NCI-H748 (cell line): ENCODE measurements around the gene ASXL2.
"Not testable (repeated sequence)": the region's sequence is repeated elsewhere in the genome, so short reads cannot be mapped to it uniquely, and the experiment has no call there.

Experiments
- DNase-seq: peaks from one replicate; lab custom pipeline; 2025; ENCODE audit not compliant: unreplicated experiment; lab: John Stamatoyannopoulos, UW

The ASXL2 gene

DNA sequence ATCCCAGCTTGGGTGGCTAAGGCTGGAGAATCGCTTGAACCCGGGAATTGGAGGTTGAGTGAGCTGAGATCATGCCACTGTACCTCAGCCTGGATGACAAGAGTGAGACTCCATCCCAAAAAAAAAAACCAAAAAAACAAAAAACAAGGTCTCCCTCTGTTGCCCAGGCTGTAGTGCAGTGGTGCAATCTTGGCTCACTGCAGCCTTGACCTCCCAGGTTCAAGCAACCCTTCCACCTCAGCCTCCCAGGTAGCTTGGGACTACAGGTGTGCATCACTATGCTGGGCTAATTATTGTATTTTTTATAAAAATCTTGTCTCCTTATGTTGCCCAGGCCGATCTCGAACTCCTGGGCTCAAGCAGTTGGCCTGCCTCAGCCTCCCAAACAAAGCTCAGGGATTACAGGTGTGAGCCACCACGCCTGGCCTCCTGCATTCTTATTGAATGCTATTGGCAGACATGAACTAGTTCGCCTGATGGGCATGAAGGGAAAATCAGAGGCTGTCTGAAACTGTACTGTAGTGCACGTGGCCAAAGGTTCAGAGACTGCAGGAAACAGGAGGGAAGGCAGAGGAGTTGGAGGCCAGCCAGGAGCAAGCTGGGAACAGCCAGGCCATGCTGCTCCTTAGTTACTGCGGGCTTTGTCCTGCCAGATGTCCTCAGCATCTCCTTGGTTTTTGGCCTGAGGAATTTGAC is 16.0 kb upstream of the ASXL2 start:
- no peak for DNase-seq

DNA sequence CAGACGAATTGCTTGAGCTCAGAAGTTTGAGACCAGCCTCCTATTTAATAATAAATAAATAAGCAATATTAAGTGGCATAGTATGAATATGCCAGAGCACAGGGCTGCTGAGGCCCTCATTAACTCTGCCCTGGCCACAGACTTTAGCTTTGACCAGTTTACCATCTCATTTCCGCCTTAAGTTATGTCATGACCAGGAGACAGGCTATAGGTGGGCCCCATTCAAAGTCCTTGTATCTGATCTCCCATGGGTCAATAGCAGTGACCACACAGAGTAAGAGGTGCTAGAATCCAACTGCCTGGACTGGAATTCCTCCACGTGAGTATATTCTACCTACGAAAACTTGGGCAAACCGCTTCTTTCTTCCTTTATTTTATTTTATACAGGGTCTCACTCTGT is 13.4 kb upstream of the ASXL2 start:
- no peak for DNase-seq

DNA sequence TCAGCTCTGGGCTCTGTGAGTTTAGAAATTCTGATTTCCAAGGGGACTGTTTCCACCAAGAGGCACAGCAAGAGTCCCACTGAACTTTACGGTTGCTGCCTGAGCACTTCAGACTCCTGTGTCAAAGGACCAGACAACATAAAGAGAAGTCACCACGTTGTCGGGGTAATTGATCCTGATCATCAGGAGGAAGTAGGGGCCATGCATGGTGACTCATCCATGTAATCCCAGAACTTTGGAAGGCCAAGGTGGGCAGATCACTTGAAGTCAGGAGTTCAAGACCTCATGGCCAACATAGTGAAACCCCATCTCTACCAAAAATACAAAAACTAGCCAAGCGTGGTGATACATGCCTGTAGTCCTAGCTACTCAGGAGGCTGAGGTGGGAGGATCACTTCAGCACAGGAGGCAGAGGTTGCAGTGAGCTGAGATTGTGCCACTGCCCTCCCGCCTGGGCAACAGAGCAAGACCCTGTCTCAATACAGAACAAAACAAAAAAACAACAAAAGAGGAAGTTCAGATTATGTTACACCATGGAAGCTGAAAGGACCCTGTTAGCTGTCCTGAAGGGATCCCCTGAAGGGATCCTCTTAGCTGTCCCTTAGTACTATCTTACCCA is 9.4 kb upstream of the ASXL2 start:
- DNase-seq: no peak

DNA sequence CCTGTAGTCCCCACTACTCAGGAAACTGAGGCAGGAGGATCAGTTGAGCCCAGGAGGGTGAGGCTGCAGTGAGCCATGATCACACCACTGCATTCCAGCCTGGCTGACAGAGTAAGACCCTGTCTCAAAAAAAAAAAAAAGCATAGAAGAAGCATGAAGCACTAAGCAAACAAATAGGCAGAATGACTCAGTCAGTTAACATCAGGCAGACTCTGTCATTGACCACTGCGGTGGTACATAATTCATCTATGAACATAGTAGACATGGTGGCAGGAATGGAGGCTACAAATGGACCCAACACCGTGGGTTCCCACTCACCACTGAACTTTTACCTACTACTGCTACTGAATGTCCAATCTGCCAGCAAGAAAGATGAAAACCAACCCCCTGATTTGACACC is 7.6 kb upstream of the ASXL2 start:
- DNase-seq: no peak

DNA sequence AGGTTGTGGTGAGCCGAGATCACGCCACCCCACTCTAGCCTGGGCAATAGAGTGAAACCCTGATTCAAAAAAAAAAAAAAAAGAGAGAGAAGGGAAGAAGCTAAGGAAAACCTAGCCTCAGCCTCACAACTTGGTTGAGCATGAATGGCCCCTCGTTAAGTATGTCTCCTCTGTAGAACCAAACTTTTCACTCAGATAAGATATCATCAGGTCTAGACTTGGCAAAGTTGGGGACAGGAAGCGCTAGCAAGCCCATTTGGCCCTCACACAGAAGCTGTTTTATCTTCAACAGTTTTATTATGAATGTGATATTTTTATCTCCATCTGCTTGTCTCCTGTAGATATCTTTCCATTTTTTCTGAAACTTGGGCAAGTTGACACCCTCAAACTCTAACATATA is 3.5 kb upstream of the ASXL2 start:
- no peak for DNase-seq

DNA sequence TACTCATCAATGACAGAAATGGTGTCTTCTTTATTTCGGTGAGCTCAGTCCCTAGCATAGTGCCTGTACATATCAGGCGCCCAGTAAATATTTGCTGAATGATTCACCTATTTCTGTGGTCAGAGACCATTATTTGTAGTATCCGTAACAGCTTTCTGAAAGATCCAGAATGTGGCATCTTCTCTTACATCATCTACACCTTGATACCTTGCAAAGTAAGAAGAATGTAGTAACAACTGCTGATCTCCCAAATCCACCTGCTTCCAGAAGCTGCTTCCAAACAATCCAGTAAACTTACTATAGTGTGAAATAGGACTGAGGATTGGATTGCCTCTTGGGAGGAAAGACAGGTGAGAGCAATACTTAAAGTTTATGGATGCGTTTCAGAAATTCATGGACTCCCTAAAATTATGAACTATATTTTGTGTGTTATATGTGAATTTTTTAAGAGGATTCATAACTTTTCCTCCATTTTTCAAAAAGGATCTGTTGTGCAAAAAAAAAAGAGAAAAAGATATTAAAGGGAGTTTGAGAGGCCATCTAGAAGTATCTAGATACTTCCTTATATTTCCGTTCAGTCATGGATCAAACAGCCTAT is 945 bp upstream of the ASXL2 start:
- peak; percentile 43 for DNase-seq

DNA sequence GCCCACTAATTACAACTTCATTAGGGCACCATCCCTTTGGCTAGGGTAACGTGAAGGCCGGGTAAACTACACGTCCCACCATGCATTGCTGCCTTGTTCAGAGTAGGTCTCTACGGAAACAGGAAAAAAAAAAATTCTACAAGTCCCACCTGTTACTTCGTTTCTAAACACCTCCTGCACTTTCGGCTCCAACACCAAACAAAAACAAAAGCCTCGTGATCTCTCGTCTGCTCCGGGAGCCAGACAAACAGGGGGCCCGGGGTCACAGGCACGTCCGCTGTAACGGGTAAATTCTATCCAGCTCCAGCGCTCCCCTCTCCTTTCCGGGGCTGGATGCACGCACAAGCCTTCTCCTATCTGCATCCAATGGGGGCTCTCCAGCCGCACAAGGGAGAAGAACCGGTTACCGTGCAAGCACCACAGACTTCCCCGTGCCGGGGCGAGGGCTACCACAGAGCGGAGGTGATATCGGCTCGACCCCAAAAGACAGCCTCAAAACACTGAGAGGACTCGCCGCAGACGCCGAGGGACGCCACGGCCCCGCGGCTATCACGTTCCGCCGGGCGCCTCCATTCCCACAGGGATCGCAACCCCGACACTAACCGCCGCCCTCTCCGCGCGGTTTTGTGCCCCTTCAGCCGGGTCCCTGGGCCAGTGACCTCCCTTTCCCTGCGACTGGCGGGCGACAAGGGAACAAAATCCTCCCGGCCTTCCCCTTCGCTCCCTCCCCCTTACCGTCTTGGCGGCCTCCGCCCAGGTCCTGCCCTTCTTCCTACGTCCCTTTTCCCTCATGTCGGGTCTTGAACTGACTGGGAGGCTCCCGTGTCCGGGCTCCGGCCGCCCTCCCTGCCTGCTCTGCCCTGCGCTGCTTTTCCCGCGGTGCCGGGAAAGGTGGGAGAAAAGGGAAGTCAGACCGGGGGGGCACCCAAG is 591 bp downstream of the ASXL2 start:
- DNase-seq: peak; percentile 75

DNA sequence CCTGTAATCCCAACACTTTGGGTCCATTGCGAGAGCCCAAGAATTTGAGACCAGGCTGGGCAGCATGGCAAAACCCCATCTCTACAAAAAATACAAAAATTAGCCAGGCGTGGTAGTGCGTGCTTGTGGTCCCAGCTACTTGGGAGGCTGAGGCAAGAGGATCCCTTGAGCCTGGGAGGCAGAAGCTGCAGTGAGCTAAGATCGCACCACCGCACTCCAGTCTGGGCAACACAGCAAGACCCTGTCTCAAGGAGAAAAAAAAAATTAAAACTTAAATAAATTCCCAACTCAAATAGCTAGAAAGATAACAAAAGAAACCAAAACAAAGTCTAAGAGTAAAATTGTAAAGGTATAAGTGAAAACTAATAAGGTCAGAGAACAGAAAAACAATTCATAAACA is 6.2 kb downstream of the ASXL2 start:
- DNase-seq: no peak

DNA sequence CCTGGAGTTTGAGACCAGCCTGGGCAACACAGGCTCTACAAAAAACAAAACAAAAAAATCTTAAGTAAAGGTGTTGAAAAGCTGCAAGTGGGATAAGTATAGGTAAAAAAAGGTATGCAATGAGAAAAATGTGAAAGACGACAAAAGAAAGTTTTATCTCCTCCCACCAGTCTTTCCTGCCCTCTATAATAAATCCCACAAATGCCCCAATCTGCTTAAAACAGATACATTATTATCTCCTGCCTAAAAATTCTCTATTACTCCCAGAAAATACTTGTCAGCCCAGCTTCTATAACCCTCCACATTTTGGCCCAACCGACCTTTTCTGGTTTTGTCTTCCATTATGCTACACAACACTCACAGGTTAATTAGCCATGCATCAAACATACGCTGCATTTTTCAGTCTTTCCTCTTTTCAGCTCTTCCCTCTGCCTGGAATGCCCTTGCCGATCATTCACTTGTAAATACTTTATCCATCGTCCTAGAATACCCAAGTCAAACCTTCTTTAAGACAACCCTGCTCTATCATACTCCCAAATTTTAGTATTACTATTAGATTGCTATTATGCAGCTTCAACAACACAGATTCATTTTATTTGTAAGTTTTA is 10.8 kb downstream of the ASXL2 start:
- no peak for DNase-seq

DNA sequence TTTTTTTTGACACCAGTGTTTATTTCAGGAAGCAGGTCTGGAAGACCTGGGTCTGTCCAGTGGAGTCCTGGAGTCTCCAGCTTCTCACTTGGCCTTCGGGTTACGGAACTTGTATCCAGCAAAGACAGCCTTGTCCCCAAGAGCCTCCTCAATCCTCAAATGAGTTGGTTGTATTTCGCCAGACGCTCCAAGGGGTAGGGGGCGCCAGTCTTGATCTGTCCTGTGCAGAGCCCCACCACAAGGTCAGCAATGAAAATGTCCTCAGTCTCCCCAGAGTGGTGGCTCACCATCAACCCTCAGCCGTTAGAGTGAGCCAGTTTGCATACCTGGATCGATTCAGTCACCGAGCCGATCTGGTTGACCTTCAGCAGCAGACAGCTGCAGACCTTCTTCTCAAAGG is 21.9 kb downstream of the ASXL2 start:
- DNase-seq: no peak

DNA sequence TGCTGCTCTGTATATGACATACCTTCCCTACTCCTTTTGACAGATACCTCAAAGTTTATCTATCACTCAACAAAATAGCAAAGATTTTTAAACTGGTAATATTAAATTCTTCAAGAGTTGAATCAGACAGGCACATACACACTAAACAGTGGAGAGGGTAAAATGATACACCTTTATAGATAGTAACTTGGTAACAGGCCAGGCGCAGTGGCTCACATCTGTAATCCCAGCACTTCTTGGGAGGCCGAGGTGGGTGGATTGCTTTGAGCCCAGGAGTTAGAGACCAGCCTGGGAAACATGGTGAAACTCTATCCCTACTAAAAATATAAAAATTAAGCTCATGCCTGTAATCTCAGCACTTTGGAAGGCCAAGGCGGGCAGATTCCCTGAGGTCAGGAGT is 23.2 kb downstream of the ASXL2 start:
- no peak for DNase-seq

DNA sequence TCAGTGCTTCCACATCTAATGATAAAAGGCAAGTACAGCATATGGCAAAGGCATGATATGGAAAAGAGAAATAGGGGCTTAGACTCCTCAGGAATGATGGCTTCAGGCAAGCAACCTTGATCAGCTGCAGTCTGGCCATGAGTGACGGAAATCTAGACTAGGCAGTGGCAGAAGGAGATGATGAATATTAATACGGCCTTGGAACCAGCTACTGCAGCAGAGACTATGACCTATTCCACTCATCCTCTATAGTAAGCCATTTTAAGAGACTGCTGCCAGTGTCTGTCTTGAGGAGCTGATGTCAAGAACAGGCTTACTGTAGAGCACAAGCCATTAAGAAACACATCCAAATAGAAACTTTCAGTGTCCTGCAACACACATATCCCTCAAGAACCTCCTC is 23.7 kb downstream of the ASXL2 start:
- DNase-seq: no peak

DNA sequence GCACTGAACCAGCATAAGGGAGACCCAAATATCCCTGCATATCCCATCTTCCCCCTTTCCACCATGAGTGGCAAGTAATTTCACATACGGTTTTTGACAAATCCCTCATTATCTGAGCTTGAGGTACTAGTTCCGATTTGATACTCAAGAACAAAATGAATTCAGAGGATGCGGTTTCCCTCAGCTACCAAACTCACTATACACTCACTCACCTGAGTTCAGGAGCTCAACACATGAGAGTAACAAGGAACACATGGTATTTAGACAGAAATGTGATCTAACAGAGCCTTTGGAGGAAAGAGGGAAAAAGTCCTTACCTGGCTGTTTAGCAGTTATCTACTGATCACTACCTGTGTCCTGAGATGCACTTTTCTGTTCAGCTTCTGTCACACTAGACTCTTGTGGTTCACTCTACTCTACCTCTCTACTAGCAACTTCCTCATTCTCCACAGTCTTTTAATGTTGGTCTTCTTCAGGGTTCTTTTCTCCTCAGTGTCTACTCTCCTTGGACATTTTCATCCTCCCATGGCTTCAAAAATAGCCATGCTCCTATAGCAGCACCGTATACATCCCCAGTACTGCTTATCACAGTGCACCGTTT is 25.1 kb downstream of the ASXL2 start:
- no peak for DNase-seq

DNA sequence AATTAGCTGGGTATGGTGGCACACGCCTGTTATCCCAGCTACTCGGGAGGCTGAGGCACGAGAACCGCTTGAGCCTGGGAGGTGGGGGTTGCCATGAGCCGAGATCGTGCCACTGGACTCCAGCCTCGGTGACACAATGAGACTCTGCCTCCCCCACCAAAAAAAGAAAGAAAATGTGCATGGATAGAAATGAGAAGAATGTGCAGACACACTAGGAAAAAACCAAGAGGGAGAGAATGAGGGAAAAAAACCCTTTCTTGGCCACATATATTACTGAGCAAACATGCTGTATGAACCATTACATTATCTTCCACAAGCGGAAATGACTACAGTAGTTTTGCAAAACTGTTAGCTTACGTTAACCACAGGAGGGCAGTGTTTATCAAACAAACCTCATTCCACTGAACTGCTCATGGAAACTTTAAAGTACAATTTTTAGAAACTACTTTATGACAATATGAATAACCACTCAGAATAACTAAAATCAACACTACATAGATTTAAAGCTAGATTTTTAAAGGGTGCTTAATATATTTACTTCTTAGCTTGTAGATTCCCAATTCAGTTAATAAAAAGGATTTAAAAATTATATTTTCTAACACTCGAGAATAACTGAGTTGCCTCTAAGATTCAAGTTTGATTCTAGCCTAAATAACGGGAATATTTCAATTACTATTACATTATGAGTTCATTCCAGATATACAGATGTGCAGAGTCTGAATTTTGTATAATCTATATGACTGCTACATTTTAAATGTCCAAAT is 26.4 kb downstream of the ASXL2 start:
- DNase-seq: peak; percentile 37

DNA sequence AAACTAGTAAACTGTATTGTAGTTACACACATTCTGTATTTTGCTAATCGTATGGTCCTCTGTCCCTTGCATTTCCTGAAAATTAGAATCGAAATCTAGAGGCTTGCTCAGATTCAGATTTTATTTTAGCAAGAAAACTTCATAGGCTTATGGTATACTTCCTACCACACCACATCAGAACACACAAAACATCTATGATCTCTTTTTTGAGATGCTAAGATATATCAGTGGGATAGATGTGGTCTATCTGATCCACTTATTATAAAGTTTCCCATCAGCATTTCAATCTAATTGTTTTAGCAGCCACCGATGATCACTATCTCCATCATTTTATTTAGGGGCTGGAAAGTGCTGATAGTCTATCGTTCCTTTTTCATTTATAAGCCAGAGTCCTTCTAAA is 27.9 kb downstream of the ASXL2 start:
- DNase-seq: not testable (repeated sequence)

DNA sequence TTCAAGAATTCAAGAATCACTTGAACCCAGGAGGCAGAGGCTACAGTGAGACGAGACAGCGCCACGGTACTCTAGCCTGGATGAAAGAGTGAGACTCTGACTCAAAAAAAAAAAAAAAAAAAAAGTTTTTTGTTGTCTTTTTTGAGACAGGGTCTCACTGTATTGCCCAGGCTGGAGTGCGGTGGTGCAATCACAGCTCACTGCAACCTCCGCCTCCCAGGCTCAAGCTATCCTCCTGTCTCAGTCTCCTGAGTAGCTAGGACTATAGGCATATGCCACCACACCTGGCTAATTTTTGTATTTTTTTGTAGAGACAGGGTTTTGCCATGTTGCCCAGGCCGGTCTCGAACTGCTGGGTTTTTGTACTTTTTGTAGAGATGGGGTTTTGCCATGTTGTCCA is 28.9 kb downstream of the ASXL2 start:
- DNase-seq: not testable (repeated sequence)

DNA sequence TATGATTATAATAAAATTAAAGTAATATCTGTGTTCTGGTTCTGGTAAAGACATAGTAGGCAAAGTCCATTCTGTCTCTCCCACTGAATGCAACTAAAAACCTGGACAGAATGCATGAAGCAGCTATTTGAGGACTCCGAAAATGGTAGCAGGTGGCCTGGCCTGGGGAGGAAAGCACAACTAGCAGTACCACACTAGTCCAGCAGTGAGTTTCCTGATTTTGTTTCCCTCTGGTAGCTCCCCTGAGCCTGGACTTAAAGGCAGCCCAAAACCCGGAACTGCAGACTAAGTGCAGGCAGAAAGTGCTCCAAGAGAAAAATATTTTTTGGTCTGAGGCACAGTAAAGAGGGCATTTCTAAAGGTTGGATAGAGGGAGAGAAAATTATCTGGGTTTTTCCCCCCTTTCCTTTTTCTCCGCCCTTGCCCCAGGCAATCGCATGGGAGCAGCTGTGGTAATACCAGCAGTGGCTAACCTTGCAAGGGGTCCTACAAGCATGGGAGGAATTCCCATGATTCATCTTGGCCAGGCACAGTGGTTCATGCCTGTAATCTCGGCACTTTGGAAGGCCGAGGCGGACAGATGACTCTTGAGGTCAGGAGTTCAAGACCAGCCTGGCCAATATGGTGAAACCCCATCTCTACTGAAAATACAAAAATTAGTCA is 32.3 kb downstream of the ASXL2 start:
- DNase-seq: no peak

DNA sequence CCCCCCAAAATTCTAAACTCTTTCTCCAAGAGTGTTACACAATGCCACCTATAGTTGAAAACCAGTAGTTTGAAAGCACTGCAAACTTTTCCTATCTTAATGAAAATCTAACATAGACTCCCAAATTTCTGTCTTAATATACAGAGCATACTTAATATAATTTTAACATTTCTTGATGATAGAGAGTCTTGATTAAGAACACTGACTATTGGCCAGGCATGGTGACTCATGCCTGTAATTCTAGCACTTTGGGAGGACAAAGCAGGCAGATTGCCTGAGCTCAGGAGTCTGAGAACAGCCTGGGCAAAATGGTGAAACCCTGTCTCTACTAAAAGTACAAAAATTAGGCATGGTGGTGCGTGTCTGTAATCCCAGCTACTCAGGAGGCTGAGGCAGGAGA is 34.2 kb downstream of the ASXL2 start:
- DNase-seq: no peak

DNA sequence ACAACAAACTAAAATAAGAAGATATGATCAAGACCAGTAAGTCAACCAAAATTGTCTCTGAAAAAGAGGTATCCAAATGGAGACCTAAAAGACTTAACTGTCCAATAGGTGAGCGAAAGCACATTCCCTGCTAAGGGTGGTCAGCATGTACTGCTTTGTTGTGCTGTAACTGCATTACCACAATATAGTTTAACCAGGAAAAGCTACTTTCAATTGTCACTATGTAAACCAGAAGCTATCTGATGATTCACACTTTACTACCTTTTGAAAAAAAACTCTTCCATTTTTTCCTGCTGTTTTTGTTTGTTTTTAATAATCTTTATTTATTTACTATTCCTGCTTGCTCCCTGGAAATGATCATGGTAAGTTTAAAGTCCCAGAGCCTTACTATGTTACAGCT is 36.1 kb downstream of the ASXL2 start:
- no peak for DNase-seq
